ENCODE data around the gene LCP1.
A peak's percentile ranks its signal among the peaks of the same experiment; 100 is the strongest.

Gene LCP1

DNA sequence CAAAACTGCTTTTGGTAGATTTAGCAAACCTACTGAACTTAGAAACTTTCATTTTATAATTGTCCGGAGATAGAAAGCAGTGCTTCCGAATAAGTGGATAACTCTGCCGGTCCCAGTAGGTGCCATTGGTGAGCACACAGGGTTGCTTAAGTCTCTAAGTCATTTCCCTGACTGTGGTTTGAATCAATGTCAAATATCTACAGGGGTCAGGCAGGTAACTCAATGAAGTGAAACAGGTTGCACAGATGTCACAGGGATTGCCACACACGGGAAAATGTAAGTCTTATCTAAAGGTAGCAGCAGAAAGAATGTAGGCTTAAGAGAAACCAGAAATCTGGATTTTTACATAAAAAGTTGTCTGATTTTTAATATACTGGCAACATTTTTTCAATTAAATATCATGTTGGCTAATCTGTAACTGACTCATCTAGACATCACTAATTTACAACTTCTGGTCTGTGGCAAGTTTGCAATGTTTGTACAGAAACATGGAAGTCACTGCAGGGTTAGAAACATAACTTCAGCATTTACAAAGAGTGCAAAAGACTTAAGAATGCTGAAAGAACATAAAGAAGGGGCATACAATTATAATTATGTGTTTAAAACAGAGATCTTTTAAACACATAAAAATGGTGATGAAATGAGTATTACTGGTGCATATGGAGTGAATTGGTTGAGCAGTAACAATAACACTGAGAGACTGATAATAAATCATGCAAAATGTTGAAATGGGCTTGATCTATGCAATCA is 15.5 kb upstream of the LCP1 start:
- H3K27me3 Mint-ChIP-seq, result no peaks in the 10 kb centered on the region
- peaks cover 6% of the 10 kb centered on the region for H3K36me3 Mint-ChIP-seq (ENCODE audit: low read depth)
- intact Hi-C loops (cut with micrococcal nuclease), result no loop called here
- no peak overlapping the region for H3K27ac Mint-ChIP-seq
- H3K4me3 Mint-ChIP-seq, result no peak overlapping the region
- peaks cover 8% of the 10 kb centered on the region for H3K9me3 Mint-ChIP-seq
- H3K4me1 Mint-ChIP-seq (ENCODE audit: low read depth), result peaks cover 31% of the 10 kb centered on the region

DNA sequence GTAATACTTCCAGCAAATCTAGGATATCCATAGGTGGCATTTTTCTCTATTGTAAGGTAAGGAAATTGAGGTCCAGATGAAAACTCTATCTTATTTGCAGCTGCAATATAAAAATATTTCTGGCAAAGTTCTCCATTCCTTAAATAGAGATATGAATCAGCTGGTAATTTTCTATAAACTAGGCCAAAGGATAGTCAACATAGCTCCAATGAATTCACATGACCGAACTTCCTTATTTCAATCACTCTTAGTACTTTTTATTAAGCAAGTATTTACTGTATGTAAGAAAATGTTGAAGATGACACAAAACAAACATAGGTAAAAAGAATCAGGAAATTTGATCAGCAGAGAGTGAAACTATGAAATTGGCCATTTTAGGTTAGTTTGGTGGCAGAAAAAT is 13.0 kb upstream of the LCP1 start:
- intact Hi-C loops (cut with micrococcal nuclease), result no loop called here
- H3K9me3 Mint-ChIP-seq, result peaks cover 8% of the 10 kb centered on the region
- no peak overlapping the region for H3K27ac Mint-ChIP-seq
- H3K36me3 Mint-ChIP-seq (ENCODE audit: low read depth), result peaks cover 6% of the 10 kb centered on the region
- no peak overlapping the region for H3K4me3 Mint-ChIP-seq
- H3K4me1 Mint-ChIP-seq (ENCODE audit: low read depth), result peaks cover 40% of the 10 kb centered on the region
- no peaks in the 10 kb centered on the region for H3K27me3 Mint-ChIP-seq

DNA sequence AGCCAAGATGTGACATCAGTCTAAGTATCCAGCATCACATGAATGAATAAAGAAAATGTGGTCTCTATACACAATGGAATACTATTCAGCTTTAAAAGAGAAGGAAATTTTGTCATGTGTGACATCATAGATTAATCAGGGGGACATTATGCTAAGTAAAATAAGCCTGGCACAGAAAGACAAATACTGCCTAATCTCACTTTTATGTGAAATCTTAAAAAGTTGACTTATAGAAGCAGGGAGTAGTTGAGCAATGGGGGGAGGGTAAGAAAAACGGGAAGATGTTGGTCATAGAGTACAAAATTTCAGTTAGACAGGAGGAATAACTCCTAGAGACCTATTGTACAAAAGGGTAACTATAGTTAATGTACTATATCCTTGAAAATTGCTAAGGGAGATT is 10.4 kb upstream of the LCP1 start:
- Mint-ChIP-seq H3K4me3 (no peak overlapping the region), H3K36me3 (ENCODE audit: low read depth) (peaks cover 6% of the 10 kb centered on the region), H3K27me3 (no peaks in the 10 kb centered on the region), H3K9me3 (peaks cover 8% of the 10 kb centered on the region), H3K4me1 (ENCODE audit: low read depth) (peaks cover 48% of the 10 kb centered on the region), H3K27ac (peak overlapping the region; percentile 31)
- intact Hi-C loops (cut with micrococcal nuclease), result no loop called here

DNA sequence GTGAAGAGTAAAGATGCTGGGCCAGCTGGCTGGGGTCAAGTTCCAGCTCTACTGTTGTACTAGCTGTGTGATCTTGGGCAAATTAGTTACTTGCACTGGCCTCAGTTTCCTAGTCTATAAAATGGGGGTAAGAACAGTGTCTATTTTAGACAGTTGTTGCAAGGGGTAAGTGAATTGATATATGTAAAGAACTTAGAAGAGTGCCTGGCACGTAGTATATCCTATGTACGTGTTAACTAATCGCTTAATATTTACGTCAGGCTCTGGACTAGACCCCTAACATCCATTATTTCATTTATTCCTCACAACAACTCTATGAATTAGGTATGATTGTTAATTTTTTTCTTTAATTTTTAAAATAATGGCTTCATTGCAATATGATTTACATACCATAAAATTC is 3.7 kb upstream of the LCP1 start:
- peaks cover 58% of the 10 kb centered on the region for H3K4me1 Mint-ChIP-seq (ENCODE audit: low read depth)
- no peak overlapping the region for H3K27ac Mint-ChIP-seq
- intact Hi-C loops (cut with micrococcal nuclease), result loop anchor here (2.0 kb wide), 1 partner anchor 59 kb away; no protein-coding TSS in a partner anchor
- H3K36me3 Mint-ChIP-seq (ENCODE audit: low read depth), result peaks cover 8% of the 10 kb centered on the region
- H3K27me3 Mint-ChIP-seq, result no peaks in the 10 kb centered on the region
- no peak overlapping the region for H3K4me3 Mint-ChIP-seq
- no peaks in the 10 kb centered on the region for H3K9me3 Mint-ChIP-seq

DNA sequence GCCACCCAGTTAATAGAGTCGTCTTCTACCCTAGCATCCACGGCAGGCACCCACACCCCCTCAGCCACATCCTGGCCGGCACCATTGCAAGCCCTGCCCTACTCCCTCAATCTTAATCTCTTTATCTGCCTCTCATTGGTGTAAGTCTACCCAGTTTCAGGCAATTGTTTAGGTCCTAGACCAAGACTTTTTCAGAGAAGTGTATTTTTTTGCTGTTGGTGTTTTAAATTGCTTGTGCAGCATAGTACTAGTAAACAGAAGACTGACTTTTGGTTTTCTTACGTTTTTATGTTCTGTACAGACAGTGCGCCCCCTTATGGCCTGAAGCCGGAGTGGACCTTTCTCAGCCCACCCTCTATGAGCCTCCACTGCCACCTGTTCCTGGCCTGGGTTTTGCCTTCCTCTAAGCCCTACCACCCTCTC is 2.3 kb upstream of the LCP1 start:
- Mint-ChIP-seq H3K4me3 (peak overlapping the region; percentile 33), H3K9me3 (no peaks in the 10 kb centered on the region), H3K27ac (peak overlapping the region; percentile 86), H3K4me1 (ENCODE audit: low read depth) (peaks cover 59% of the 10 kb centered on the region), H3K36me3 (ENCODE audit: low read depth) (peaks cover 18% of the 10 kb centered on the region), H3K27me3 (no peaks in the 10 kb centered on the region)
- intact Hi-C loops (cut with micrococcal nuclease), result loop anchor here (5.0 kb wide), 1 partner anchor 103 kb away; no protein-coding TSS in a partner anchor

DNA sequence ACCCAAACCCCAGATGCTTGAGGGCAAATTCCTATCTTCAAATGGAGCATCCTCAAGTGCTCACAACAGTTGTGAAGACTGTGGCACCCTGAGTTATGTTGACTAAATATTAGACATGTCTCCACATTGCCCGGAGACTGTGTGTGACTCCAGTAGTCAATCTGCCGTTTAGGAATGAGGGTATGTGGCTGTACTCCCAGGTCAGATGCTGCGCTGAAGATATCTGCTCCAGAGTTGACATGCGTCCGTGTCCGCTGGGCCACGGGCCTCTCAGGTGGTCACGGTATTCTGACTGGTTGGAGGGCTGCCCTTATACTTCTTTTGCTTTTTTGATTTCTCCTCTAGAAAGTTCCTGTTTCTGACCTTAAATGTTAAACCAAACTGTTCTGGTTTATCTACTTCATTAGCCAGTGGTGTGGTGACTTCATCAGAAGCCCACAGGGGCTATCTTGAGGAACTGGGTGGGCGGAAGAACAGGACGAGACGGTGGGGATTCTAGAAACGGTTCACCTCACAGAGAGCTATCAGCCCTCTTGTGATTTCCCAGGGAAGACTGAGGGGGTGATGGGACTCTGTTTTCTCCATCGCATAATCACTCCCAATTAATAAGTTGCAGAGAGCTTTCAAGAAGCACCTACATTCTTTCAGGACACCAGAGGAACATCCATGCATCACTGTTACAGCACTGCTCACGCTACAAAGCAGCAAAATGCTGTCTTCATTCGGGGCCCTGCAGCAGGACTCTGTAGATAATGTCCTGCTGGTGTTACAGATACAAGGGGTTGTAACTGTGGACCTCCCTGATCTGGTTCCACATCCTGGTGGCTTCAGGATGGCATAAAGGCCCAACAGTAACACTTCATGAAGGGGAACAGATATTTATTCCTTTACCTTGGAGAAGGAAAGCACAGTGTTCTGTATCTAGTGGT is 1.3 kb upstream of the LCP1 start:
- no peaks in the 10 kb centered on the region for H3K9me3 Mint-ChIP-seq
- intact Hi-C loops (cut with micrococcal nuclease), result loop anchor here (5.0 kb wide), 1 partner anchor 104 kb away; no protein-coding TSS in a partner anchor
- H3K36me3 Mint-ChIP-seq (ENCODE audit: low read depth), result peaks cover 23% of the 10 kb centered on the region
- no peaks in the 10 kb centered on the region for H3K27me3 Mint-ChIP-seq
- H3K4me1 Mint-ChIP-seq (ENCODE audit: low read depth), result peaks cover 59% of the 10 kb centered on the region
- H3K27ac Mint-ChIP-seq, result peak overlapping the region; percentile 86
- H3K4me3 Mint-ChIP-seq, result no peak overlapping the region

DNA sequence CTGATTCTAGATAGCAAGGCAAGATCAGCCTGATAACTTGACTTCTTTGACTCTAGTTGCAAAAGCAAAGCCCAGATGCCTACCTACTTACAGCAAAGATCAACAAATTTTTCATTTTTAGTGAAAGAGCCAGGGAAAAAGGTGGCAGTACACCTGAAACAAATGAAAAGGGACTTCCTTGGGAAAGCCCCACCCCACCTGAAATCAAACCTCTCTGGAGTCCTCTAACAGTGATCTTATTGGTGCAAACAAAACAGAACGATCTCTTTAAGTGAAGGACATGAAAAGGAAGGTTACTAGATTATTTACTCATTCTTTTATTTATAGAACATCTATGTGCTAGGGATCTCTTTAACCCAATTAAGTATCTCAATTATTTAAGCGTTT is 507 bp upstream of the LCP1 start:
- Mint-ChIP-seq H3K9me3 (no peaks in the 10 kb centered on the region), H3K4me3 (peak overlapping the region; percentile 92), H3K4me1 (ENCODE audit: low read depth) (peaks cover 60% of the 10 kb centered on the region), H3K27me3 (no peaks in the 10 kb centered on the region), H3K27ac (peak overlapping the region; percentile 86), H3K36me3 (ENCODE audit: low read depth) (peaks cover 31% of the 10 kb centered on the region)
- intact Hi-C loops (cut with micrococcal nuclease), result loop anchor here (5.0 kb wide), 1 partner anchor 105 kb away; no protein-coding TSS in a partner anchor

DNA sequence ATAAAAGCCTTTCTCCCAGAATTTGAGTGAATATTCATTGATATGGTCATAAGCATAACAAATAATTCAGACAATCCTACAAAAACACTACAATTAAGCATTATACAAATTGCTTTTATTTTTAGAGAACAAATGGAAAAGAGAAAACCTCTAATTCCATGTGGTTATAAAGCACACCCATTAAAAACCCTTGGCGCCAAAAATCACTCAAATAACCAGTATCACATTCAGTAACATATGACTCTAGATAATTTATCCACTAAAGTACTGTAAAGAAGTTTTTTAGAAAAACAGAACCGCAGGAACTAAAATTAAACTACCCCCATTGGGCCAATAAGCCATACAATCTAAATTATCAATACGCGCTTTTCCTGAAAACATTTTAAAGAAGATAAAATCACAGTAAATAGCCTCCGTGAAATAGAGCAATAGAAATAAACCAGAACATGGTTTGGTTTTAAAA is 569 bp downstream of the LCP1 start:
- Mint-ChIP-seq H3K4me3 (peak overlapping the region; percentile 92), H3K27me3 (no peaks in the 10 kb centered on the region), H3K27ac (peak overlapping the region; percentile 86), H3K36me3 (ENCODE audit: low read depth) (peaks cover 42% of the 10 kb centered on the region), H3K9me3 (no peaks in the 10 kb centered on the region), H3K4me1 (ENCODE audit: low read depth) (peaks cover 66% of the 10 kb centered on the region)
- intact Hi-C loops (cut with micrococcal nuclease), result loop anchor here (5.0 kb wide), 1 partner anchor 106 kb away; no protein-coding TSS in a partner anchor

DNA sequence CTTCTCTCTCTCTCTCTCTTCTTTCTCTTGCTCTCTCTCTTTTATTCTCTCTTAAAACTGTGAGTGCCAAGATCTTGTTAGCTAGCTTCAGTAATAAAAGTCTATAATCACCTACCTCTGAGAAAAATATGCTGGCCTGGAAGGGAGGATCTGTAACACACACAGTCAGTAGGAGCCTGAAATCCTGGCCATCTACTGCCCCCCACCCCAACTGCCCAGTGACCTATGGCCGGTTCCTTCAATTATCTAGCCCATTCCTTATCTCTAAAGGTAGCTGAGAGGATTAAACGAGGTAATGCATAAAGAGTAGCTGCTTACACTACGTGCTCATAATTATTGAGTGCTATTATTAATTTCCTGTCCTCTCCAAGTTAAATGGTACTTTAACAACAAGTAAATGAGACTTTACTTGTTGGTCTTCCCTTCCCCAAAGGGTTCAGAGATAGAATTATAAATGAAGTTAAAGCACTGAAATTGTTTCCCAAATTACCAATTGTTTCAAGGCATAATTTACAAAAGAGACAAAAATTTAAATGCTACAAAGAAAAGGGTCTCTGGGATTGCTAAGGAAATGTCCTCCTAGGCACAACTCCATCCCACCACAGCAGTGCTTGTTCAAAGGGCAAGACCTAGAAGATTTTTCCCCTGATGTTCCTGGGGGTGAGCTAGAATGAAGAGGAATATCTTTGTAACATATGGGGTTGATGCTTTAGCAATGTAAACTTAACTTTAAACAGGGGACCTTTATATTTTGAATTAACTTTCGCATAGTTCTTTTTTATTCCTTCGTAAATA is 1.8 kb downstream of the LCP1 start:
- Mint-ChIP-seq H3K4me1 (ENCODE audit: low read depth) (peaks cover 72% of the 10 kb centered on the region), H3K9me3 (no peaks in the 10 kb centered on the region), H3K36me3 (ENCODE audit: low read depth) (peaks cover 49% of the 10 kb centered on the region), H3K27me3 (no peaks in the 10 kb centered on the region), H3K27ac (peak overlapping the region; percentile 86), H3K4me3 (peak overlapping the region; percentile 91)
- intact Hi-C loops (cut with micrococcal nuclease), result loop anchor here (5.0 kb wide), 2 partner anchors 32 to 107 kb away; partner anchors contain the start of gene LRRC63

DNA sequence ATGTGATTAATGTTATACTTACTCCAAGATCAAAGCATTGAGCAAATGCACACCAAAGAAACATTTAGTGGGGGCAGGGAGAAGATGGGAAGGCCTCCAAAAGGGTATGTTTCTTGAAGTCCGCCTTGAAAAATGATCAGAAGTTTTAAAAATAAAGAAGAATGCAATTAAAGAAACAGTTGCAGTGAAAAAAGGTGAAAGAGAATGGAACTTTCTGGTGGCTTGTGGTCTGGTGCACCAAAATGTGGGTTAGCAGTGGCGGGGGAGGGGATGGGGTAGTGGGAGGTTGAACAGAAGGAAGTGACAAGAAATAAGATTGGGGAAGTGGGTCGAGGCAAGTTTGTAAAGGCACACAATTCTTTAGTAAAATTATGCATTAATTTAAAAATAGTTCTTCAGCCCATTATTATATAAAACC is 2.5 kb downstream of the LCP1 start:
- intact Hi-C loops (cut with micrococcal nuclease), result loop anchor here (5.0 kb wide), 1 partner anchor 33 kb away; the partner anchor contains the start of gene LRRC63
- Mint-ChIP-seq H3K36me3 (ENCODE audit: low read depth) (peaks cover 55% of the 10 kb centered on the region), H3K27me3 (no peaks in the 10 kb centered on the region), H3K4me1 (ENCODE audit: low read depth) (peaks cover 72% of the 10 kb centered on the region), H3K4me3 (peak overlapping the region; percentile 91), H3K9me3 (no peaks in the 10 kb centered on the region), H3K27ac (peak overlapping the region; percentile 86)

DNA sequence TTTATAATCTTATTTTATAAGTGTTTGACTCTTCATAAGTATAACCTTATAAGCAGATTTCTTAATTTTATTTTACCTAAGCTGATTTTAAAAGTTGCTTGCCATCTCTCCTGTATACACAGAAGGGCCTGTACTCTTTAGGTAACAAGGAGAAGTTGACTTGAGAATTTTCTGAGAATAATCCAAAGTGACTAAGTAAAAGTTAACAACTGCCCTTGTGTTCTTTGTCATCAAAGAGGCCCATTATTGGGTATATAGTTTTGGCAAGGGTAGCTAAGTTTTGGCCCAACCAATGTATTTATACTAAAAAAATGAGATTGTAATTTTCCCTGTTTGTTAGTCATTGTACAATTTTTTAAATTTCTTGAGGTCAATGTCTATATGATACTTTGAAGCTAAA is 3.2 kb downstream of the LCP1 start:
- no peaks in the 10 kb centered on the region for H3K9me3 Mint-ChIP-seq
- peak overlapping the region; percentile 91 for H3K4me3 Mint-ChIP-seq
- H3K27ac Mint-ChIP-seq, result peak overlapping the region; percentile 86
- intact Hi-C loops (cut with micrococcal nuclease), result loop anchor here (5.0 kb wide), 1 partner anchor 33 kb away; the partner anchor contains the start of gene LRRC63
- no peaks in the 10 kb centered on the region for H3K27me3 Mint-ChIP-seq
- peaks cover 60% of the 10 kb centered on the region for H3K36me3 Mint-ChIP-seq (ENCODE audit: low read depth)
- H3K4me1 Mint-ChIP-seq (ENCODE audit: low read depth), result peaks cover 69% of the 10 kb centered on the region

DNA sequence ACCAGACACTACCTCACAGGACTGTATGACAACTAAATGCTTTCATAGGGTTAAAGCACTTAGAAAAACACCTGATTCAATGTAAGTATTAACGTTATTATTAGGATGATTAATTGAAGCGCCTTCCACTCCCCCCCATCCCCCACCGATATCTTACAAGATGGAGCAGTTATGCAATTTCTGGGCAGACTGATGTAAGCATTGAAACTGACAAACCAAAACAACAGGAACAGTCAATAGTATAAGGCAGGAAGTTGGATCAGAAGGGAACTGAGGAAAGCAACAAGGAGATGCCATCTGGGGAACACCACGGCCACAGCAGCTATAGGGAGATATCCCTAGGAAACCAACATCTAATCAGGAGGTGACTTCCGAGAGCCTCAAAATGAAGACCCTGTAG is 3.8 kb downstream of the LCP1 start:
- H3K9me3 Mint-ChIP-seq, result no peaks in the 10 kb centered on the region
- intact Hi-C loops (cut with micrococcal nuclease), result loop anchor here (5.0 kb wide), 1 partner anchor 34 kb away; the partner anchor contains the start of gene LRRC63
- H3K27me3 Mint-ChIP-seq, result no peaks in the 10 kb centered on the region
- H3K36me3 Mint-ChIP-seq (ENCODE audit: low read depth), result peaks cover 67% of the 10 kb centered on the region
- H3K27ac Mint-ChIP-seq, result peak overlapping the region; percentile 86
- H3K4me3 Mint-ChIP-seq, result peak overlapping the region; percentile 60
- peaks cover 69% of the 10 kb centered on the region for H3K4me1 Mint-ChIP-seq (ENCODE audit: low read depth)

DNA sequence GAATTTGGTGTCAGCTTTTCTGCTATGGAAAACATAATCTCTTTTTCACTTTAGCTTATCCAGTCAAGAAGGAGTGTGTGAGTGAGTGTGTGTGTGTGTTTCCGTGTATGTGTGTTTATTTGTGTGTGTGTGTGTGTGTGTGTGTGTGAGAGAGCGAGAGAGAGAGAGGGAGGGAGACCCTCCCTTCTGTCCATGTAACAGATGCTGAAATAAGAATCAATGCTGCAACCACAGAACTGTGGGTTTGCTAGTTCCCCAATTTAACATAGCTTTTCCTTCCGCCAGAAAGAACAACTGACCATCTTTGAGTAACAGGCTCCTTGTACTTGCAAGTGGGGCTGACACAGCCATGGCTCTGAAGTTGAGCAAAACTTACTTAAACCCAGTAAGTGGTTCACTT is 5.2 kb downstream of the LCP1 start:
- Mint-ChIP-seq H3K4me3 (peak overlapping the region; percentile 68), H3K4me1 (ENCODE audit: low read depth) (peaks cover 74% of the 10 kb centered on the region), H3K9me3 (no peaks in the 10 kb centered on the region), H3K36me3 (ENCODE audit: low read depth) (peaks cover 76% of the 10 kb centered on the region), H3K27ac (peak overlapping the region; percentile 86), H3K27me3 (no peaks in the 10 kb centered on the region)
- intact Hi-C loops (cut with micrococcal nuclease), result loop anchor here (5.0 kb wide), 1 partner anchor 36 kb away; the partner anchor contains the start of gene LRRC63

Data from dendritic cell treated with granulocyte-macrophage colony-stimulating factor and Interleukin-4, amounts not matched to agents 40 ng/mL and 50 ng/mL, for 4 days (primary cell).